WERI-Rb-1 (cell line): ENCODE results near the gene RIOK2.

Source experiments
- DNase-seq: peaks from one replicate; pipeline ENCODE4 v3.0.0-alpha.2; 2020
- H3K27ac ChIP-seq: fragments of 250-450 bp; sonication (Bioruptor Pico); 2 replicates; pipeline ENCODE4 v1.5.1; 2020; ENCODE audit warnings: mild to moderate bottlenecking, moderate library complexity
- H3K27me3 ChIP-seq: fragments of 250-450 bp; sonication (Bioruptor Pico); 2 replicates; pipeline ENCODE4 v1.5.1; 2021; ENCODE audit warnings: mild to moderate bottlenecking, low read depth, moderate library complexity; ENCODE audit not compliant: insufficient read depth, severe bottlenecking
- H3K36me3 ChIP-seq: fragments of 250-450 bp; sonication (Bioruptor Pico); 2 replicates; pipeline ENCODE4 v1.5.1; 2020; ENCODE audit warnings: mild to moderate bottlenecking, moderate library complexity
- H3K4me3 ChIP-seq: 2 replicates; pipeline ENCODE4 v1.5.1; 2011; ENCODE audit warnings: low read depth, mild to moderate bottlenecking, control low read depth, low read length
- H3K9me3 ChIP-seq: fragments of 250-450 bp; sonication (Bioruptor Pico); 2 replicates; pipeline ENCODE4 v1.5.1; 2021; ENCODE audit warnings: mild to moderate bottlenecking, moderate library complexity; ENCODE audit not compliant: severe bottlenecking
- CTCF ChIP-seq: IDR thresholded peaks from 2 replicates; pipeline ENCODE4 v1.5.1; 2011; ENCODE audit warnings: low read depth, mild to moderate bottlenecking, control low read depth, inconsistent platforms, low read length

RIOK2 gene

GRCh38 chr5:97183100-97183929 is at the start of gene RIOK2:
RIOK2 (minus strand) TSS chr5:97183247; CDS start chr5:97183191, 56 bp downstream.
- H3K36me3 ChIP-seq: peaks cover 14% of the 10 kb centered on the region
- peak; percentile 98 for DNase-seq
- H3K9me3 ChIP-seq: no peaks in the 10 kb centered on the region
- H3K4me3 ChIP-seq: peak within 1 kb of the TSS; percentile 100
- TF ChIP-seq CTCF: no peak
- H3K27me3 ChIP-seq: no peaks in the 10 kb centered on the region
- peak within 1 kb of the TSS; percentile 99 for H3K27ac ChIP-seq

- Histone ChIP-seq H3K4me3 (no peak overlapping the region), H3K27me3 (no peaks in the 10 kb centered on the region), H3K36me3 (no peaks in the 10 kb centered on the region), H3K9me3 (no peaks in the 10 kb centered on the region), H3K27ac (no peak overlapping the region)
- DNase-seq: peak; percentile 37
- TF ChIP-seq CTCF: peak; percentile 62
Measured at GRCh38 chr5:97231025-97231636, 48.1 kb upstream of the RIOK2 start.

GRCh38 chr5:97229688-97230285 is 46.7 kb upstream of the RIOK2 start:
- Histone ChIP-seq H3K27ac (no peak overlapping the region), H3K4me3 (no peak overlapping the region), H3K9me3 (no peaks in the 10 kb centered on the region), H3K36me3 (no peaks in the 10 kb centered on the region), H3K27me3 (no peaks in the 10 kb centered on the region)
- no peak for DNase-seq
- TF ChIP-seq CTCF: no peak

- no peak for TF ChIP-seq CTCF
- Histone ChIP-seq H3K4me3 (no peak overlapping the region), H3K36me3 (no peaks in the 10 kb centered on the region), H3K9me3 (no peaks in the 10 kb centered on the region), H3K27ac (no peak overlapping the region), H3K27me3 (no peaks in the 10 kb centered on the region)
- DNase-seq: no peak
Measured at GRCh38 chr5:97229196-97229595, 46.1 kb upstream of the RIOK2 start.

- no peak for TF ChIP-seq CTCF
- Histone ChIP-seq H3K36me3 (no peaks in the 10 kb centered on the region), H3K27me3 (no peaks in the 10 kb centered on the region), H3K9me3 (no peaks in the 10 kb centered on the region), H3K27ac (no peak overlapping the region), H3K4me3 (no peak overlapping the region)
- DNase-seq: no peak
Measured at GRCh38 chr5:97225222-97225621, 42.2 kb upstream of the RIOK2 start.
